ENCODE data around the gene ZFP90.
"Not testable (repeated sequence)": the region's sequence is repeated elsewhere in the genome, so short reads cannot be mapped to it uniquely, and the experiment has no call there.

ZFP90 gene

DNA sequence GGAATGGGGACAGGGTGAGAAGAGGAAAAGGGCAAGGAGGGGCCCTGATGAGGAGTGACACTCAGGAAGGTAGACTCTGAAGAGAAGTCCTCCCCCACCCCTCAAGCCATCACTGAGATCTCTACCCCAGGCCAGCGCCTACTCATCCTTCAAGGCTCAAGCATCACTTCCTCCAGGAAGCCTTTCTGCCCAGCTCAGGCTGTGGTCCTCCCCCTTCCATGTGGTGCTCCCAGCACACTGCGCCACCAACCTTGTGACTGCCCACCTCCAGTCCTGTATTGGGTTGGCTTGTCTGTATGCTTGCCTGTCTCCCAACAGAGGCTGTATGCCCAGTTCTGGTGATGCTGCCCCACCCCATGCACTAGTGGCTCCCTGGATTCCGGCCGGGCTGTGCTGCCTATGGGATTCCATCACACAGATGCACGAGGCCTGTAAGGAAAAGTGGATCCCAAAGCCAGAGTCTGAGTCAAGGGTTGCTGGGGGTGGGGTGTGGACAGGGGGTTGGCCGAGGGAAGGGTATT is 19.8 kb upstream of the ZFP90 start:
- no peak for DNase-seq

DNA sequence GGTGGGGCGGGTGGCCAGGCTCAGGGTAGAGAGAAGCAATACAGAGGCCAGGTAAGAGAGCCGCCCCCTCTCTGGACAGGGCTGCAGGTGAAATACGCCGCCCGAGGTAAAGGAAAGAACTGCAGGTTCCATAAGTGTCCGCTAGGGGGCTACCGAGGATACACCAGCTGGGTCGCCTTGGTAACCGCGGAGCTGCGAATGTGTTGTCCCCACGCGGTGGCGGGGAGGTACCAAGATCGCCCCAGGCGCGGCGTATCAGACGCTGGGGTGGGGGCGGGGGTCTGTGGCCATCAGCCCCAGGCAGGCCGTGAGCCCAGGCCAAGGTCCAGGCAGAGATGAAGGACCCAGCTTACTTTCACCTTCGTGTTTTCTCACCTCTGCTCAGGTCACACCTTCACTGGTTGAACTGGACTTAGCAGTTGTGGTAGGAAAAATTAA is 18.4 kb upstream of the ZFP90 start:
- peak; percentile 56 to 76 (median 68) for DNase-seq

DNA sequence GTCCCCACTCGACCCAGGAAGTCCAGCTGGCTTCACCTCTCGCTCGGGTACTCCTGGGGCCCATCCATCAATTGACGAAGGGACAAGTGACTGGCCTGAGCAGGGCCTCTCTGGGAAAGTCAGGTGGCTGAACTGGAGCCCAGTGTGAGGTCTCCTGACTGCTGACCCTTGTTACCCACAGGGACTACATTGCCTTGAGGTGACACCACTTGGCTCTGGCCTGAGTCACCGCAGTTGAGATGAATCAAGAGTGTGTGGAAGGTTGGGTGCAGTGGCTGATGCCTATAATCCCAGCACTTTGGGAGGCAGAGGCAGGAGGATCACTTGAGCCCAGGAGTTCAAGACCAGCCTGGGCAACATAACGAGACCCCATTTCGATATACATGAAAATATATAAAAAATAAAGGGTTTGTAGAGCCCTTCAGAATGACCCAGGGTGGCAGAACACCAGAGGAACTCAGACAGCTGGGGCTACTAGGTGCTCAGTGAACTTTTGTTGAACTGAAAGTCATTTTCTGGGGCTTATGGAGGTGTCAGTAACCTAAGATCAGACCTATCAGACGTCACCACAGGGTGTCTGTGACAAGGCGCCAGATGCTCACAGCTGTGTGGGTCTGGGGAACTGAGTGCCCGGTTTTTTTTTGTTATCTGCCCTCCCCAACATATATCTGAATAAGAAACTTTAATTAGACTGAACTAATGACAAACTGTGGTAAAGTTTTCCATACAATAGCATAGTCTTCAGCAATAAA is 14.8 kb upstream of the ZFP90 start:
- DNase-seq = no peak

DNA sequence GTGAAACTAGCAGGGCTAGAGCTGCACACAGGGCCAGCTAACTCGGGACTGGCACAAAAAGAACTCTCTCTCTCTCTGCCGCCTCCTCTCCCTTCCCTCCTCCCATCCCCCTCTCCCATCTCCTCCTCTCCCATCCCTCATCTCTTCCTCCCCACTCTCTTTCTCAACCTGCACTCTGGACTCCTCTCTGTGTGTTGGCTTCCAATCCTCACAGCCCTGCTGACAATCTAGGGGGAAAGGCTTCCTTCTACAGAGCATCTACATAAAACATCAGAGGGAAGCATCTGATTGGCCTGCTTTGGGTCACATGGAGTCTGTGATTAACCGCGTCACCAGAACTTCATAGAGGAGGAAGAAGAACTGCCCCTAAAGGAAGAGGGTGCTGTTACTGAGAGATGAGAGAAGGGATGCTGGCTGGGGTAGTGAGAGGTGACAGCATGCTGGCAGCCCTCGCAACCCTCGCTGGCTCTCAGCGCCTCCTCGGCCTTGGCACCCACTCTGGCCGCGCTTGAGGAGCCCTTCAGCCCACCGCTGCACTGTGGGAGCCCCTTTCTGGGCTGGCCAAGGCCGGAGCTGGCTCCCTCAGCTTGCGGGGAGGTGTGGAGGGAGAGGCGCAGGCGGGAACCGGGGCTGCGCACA is 12.8 kb upstream of the ZFP90 start:
- no peak for DNase-seq

DNA sequence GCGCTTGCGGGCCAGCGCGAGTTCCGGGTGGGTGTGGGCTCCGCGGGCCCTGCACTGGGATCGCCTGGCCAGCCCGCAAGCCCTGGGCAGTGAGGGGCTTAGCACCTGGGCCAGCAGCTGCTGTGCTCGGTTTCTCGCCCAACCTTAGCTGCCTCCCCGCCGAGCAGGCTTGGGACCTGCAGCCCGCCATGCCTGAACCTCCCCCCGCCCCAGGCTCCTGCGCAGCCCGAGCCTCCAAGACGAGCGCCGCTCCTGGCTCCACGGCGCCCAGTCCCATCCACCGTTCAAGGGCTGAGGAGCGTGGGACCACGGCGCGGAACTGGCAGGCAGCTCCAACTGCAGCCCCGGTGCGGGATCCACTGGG is 12.3 kb upstream of the ZFP90 start:
- no peak for DNase-seq

DNA sequence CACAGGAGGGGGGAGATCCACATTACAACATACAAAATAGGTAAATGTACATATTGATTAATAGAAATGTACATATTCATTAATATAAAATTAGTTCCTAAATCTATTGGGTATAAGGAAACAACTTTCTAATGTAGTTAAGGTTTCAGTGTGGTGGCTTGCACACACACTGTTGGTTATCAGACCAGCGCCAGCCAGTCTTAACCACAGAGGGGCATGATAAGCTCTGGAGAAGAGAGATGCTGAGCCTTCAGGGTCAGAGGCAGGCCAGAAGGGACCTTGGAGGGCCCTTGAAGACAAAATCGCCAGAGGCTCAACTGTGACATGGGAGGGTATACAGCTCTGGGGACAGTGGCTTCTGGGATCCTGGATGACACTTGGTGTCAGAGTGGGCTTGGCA is 10.9 kb upstream of the ZFP90 start:
- DNase-seq = no peak

DNA sequence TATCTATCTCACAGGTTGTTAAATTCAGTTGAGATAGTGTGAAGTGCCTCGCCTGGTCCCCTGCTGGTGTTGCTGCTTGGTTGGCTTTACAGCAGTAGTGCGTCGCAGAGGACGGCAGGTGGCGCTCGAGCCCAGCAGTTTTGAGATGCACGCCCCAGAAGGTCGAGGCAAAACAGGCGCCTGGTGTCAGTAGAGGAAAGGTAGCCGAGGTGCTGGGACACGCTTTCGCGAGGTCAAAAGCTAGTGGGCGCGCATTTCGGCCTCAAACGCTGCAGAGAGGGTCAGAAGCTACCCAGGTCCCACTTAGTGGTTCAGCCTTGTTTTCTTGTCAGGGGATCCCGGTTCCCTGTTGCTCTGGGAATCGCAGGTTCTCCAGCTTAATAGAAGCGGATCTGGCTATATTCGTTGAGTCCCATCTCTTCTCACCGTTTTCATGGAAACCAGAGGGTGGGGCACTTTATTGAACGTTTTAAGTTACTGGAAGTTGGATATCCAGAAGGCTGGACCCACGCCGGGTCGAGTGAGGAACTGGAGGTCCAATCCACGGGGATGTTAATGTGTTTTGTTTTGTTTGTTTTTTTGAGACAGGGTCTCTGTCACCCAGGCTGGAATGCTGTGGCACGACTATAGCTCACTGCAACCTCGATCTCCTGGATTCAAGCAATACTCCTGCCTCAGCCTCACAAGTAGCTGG is 10.3 kb upstream of the ZFP90 start:
- DNase-seq = peak; percentile 76 to 85 (median 82)

DNA sequence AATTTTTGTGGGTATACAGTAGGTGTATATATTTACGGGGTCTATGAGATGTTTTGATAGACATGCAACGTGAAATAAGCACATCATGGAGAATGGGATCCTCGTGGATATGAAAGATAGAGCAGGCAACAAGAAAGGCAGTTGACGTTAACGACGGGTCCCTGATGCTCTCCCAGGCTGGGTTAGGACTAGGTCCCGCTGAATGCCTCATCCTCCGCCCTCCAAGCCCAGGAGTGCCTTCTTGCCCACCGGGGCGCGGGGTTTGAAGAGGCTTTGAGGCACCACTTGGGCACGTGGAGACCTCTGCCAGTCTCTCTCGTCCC is 9.5 kb upstream of the ZFP90 start:
- no peak for DNase-seq

DNA sequence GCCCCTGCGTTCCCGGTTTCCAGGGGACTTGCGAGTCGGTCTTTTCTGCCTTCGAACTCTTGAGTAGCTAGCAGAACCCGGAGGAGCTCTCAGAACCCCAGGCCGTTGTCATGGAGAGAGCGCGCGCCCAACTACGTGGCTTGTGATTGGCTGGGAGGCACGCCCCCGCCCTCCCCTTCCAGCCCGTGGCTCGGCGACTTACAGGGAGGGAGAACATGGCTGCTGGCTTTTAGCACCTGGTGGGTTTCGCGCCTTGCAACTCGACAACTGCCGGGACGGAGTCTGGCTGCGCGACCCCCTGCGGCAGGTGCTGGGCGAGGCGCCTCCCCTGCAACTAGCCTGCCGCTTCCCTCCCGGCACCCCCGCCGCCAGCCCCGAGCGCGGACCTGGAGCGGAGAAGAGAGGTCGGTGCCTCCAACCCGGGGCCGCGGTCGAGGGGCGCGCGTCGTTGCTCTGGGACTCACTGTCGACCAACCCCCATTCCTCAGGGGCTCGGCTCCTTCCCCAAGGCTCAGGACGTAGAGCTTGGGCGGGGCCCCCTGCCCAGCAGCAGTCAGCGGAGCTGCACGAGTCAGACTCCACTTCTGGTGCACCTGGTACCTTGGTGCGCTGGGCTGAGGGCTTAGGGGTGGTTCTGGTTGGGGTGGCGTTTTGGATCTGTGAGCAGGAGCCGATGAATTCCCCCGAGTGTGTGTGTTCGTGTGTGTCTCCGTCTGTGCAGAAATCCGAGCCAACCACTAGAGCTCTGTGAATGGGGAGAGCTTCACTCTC is 9.0 kb upstream of the ZFP90 start:
- DNase-seq = peak; percentile 72 to 87 (median 79)

DNA sequence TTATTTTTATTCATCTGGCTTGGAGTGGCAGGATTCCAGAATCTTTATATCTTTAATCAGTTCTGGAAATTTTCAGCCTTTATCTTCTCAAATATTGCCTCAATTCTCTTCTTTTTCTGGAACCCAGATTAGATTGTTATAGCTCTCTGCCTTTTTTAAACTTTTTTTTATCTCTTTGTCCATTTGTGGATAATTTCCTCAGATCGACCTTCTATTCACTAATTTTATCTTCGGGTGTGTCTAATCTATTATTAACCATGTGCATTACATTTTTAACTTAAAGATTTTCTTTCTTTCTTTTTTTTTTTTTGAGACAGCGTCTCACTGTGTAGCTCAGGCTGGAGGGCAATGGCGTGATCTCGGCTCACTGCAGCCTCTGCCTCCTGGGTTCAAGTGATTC is 5.2 kb upstream of the ZFP90 start:
- no peak for DNase-seq

DNA sequence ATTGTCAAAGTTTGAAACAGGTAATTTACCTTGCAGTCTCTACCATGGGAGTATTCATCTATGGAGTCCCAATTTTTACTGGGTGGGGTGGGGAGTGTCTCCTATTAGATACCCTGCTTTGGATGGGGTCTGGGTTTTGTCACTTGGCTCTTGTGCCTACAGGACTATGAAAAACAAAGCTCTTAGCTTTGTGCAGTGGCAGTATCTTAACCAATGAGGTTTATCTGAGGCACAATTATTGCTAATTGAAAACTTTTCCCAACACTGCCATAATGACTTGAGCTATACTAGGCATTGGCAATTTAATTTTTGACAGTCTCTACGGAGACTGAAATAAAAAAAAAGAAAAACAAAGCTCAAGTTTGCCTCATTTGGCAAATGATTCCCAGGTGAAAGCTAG is 3.8 kb upstream of the ZFP90 start:
- no peak for DNase-seq

DNA sequence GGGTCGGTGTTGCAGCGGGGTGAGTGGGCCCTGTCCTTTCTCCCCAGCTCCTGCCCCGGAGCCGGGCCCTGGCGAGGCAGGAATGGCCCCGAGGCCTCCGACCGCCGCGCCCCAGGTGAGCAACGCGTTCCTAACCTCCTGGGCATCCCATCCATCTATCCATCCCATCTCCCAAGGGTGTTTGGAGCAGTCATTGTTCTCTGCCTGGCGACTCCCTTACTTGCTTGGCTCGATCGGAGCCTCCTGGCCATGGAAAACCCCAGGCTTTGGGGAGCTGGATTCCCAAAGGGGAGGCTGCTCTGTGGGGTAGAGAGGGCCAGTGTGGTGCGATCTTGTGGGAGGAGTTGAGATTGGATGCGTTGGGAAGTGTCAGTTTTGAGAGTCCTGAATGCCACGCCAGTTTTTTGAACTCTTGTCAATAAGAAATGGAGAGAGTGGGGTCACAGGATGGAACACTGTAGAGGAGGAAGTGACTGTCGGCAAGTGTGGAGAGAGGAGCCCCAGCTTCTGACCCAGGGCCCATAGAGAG is 684 bp downstream of the ZFP90 start:
- no peak for DNase-seq

DNA sequence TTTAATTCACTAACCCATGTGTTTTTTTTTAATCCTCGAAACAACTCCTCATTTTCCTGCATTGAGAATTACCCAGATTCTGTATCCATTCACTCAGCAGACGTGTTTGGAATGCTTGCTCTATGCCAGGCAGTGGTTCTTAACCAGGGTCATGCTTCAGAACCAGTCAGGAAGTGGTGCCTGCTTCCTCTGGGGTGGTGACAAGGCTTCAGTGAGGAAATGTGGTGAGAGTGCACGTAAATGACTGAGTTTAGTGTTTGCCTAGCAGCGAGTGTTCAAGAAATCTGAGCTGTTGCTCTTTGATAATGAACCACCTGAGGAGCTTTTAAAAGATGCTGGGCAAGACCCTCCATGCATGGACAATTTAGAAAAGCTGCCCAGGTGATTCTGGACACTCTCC is 9.9 kb downstream of the ZFP90 start:
- peak in 1 of 4 experiments; percentile 7 for DNase-seq

DNA sequence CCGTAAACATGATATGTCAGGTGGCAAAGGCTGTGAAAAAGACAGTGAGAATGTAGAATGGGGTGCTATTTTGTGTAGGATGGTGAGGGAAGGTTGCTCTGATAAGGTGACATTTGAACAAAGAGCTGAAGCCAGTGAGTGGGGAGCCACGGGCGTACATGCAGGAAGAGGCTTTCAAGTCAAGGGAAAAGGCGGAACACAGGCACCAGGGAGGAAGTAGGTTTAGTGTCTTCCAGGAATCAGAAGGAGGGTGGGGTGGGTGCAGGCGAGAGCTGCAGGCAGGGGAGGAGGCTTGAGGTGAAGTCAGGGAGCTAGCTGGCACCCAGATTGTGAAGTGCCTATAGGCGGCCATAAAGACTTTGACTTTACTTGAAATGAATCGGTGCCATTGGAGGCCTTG is 14.1 kb downstream of the ZFP90 start:
- no peak for DNase-seq

DNA sequence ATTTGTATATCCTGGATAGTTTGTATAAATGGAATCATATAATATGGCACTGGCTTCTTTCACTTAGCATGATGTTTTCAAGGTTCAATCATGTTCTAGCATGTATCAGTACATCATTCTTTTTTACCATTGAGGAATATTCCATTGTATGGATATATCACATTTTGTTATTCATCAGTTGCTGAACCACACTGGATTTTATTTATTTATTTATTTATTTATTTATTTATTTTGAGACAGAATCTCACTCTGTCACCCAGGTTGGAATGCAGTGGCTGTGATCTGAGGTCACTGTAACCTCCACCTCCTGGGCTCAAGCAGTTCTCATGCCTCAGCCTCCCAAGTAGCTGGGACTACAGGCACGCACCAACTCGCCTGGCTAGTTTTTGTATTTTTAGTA is 21.2 kb downstream of the ZFP90 start:
- DNase-seq = not testable (repeated sequence)

DNA sequence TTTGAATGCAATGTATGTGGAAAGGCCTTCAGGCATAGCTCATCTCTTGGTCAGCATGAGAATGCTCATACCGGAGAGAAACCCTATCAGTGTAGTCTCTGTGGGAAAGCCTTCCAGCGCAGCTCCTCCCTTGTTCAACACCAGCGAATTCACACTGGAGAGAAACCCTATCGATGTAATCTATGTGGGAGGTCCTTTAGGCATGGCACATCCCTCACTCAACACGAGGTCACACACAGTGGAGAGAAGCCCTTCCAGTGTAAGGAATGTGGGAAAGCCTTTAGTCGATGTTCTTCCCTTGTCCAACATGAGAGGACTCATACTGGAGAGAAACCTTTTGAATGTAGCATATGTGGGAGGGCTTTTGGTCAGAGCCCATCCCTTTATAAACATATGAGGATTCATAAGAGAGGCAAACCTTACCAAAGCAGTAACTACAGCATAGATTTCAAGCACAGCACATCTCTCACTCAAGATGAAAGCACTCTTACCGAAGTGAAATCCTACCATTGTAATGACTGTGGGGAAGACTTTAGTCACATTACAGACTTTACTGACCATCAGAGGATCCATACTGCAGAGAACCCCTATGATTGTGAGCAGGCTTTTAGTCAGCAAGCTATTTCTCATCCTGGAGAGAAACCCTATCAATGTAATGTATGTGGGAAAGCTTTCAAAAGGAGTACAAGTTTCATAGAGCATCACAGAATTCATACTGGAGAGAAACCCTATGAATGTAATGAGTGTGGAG is 24.7 kb downstream of the ZFP90 start:
- no peak for DNase-seq

DNA sequence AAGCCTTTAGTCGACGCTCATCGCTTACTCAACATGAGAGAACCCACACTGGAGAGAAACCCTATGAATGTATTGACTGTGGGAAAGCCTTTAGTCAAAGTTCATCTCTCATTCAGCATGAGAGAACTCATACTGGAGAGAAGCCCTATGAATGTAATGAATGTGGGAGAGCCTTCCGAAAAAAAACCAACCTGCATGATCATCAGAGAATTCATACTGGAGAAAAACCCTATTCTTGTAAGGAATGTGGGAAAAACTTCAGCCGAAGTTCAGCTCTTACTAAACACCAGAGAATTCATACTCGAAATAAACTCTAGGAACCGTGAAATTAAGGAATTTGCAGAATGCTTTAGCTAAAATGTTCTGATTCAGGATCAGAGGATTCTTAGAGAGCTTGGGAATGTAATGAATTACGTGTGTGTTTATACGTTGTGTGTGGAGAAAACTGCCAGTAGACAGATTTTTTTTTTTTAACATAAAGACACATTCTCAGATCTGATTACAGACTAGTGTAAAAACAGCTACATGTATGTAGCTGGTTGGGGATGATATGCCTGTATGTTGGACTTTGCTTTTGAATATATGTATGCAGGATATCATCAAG is 25.4 kb downstream of the ZFP90 start:
- no peak for DNase-seq

DNA sequence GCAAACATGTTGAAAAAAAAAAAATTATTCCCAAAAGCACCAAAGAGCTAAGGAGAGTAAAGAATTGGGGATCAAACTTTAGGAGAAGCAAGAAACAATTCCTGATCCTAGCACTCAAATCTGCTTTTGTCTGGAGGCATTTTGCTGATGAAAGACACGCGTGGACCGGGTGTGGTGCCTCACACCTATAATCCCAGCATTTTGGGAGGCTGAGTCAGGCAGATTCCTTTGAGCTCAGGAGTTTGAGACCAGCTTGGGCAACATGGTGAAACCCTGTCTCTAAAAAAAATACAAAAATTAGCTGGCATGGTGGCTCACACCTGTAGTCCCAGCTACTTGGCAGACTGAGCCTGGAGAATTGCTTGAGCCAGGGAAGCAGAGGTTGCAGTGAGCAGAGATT is 35.4 kb downstream of the ZFP90 start:
- no peak for DNase-seq

DNA sequence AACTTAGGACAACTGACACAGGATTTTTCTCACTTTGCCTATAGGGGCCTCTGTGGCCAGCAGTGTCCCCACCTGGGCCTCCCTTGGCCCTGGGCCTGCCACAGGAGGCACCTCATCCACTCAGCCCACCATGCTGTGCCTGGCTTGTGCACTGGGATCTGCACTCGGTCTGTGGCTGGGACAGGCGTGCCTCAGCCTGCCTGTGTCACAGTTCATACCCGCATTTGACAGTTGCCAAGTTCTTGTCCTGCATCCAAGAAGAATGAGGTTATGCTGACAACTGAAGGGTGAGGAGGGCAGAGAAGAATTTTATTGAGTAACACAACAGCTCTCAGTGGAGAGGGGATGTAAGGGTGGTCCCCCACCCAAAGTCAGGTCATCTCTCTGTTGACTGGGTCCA is 36.0 kb downstream of the ZFP90 start:
- no peak for DNase-seq

DNA sequence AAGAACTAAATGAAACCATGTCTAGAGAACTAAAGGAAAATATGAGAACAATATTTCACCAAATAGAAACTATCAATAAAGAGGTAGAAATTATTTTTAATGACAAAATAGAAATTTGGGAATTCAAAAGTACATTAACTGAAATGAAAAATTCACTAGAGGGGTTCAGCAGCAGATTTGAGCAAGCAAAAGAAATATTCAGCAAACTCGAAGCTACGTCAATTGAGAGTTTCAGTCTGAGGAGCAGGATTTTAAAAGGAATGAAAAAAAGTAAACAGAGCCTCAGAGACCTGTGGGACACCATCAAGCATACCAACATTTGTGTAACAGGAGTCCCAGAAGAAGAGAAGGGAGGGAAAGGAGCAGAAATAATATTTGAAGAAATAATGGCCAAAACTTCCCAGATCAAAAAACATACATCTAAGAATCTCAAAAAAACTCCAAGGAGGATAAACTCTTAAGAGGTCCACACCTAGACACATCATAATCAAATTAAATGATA is 38.3 kb downstream of the ZFP90 start:
- DNase-seq = no peak

DNA sequence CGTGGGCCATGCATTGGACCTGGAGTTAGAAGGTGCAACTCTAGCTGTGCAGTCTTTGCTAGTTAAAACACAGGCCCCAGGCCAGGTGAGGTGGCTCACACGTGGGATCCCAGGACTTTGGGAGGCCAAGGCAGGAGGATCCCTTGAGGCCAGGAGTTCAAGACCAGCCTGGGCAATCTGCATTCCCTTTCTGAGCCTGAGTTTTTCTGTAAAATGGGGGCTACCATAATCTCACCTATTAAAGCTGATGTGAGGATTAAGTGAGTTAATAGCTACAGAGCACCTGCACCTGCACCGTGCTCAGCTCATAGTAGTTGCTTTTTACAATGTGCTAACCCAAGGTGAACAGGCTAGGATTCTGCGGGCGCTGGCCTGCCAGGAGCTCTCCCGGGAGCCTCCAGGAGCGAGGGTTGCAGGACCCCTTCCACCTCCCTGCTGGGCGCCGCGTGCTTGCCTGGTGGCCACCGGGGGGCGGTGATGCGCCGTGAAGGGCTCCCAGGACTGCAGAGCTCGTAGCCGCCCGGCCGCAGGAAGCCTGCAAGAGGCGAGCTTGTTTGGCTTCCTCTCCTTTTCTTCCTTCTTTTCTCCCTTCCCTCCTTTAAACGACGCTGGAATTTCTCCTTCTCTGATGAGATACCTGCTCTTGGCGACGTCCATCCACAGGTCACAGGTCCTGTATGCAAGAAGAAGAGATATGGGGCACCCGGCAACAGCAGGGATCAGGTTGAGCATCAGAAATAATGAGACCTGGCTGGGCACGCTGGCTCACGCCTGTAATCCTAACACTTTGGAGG is 51.3 kb downstream of the ZFP90 start:
- peak; percentile 5 to 31 (median 16) for DNase-seq

Data from activated naive CD4-positive, alpha-beta T cell (primary cell).